Renal pelvis (tissue), 4 donors: ENCODE results near the gene RFFL. TPM values are rescaled to one million over a fixed set of nuclear protein-coding genes. Genes with fewer than 3 reads are reported as not detected.
"Not testable (repeated sequence)": the region's sequence is repeated elsewhere in the genome, so short reads cannot be mapped to it uniquely, and the experiment has no call there.

Experiments used
- DNase-seq: peaks from one replicate; pipeline ENCODE4 v3.0.0-alpha.2; 2013
- polyA plus RNA-seq, 3 donors: library from polyadenylated mRNA; unstranded; fragments of 120-200 nt; gene quantifications; one replicate each; pipeline ENCODE4 v1.2.1, GENCODE V29; 2013; ENCODE audit not compliant: insufficient read length in 3 of 3

The RFFL gene
- polyA plus RNA-seq, 3 donors: 21.7 to 25.7 (median 24.7) TPM

- no peak for DNase-seq
These were observed 12.3 kb downstream of the RFFL start for GRCh38 chr17:35051183-35051578.

GRCh38 chr17:35050170-35050569, 13.3 kb downstream of the RFFL start:
- DNase-seq: no peak

- no peak for DNase-seq
These were observed 14.7 kb downstream of the RFFL start for GRCh38 chr17:35048685-35049379.

- no peak for DNase-seq
These were observed 16.7 kb downstream of the RFFL start for GRCh38 chr17:35046740-35047283.

GRCh38 chr17:35046245-35046644, 17.3 kb downstream of the RFFL start:
- no peak for DNase-seq

GRCh38 chr17:35045458-35045979, 18.0 kb downstream of the RFFL start:
- not testable (repeated sequence) for DNase-seq

- DNase-seq: no peak
These were observed 19.3 kb downstream of the RFFL start for GRCh38 chr17:35044181-35044580.

GRCh38 chr17:35041390-35041789, 22.1 kb downstream of the RFFL start:
- no peak for DNase-seq

GRCh38 chr17:35038453-35038852, 25.1 kb downstream of the RFFL start:
- DNase-seq: no peak

GRCh38 chr17:35030780-35031179, 32.7 kb downstream of the RFFL start:
- no peak for DNase-seq

GRCh38 chr17:35028531-35029262, 34.8 kb downstream of the RFFL start:
- DNase-seq: no peak

GRCh38 chr17:35028097-35028496, 35.4 kb downstream of the RFFL start:
- not testable (repeated sequence) for DNase-seq

GRCh38 chr17:35025541-35025940, 38.0 kb downstream of the RFFL start:
- DNase-seq: no peak

- no peak for DNase-seq
These were observed 40.0 kb downstream of the RFFL start for GRCh38 chr17:35023538-35023937.

- DNase-seq: no peak
These were observed 40.9 kb downstream of the RFFL start for GRCh38 chr17:35022536-35023063.

GRCh38 chr17:35021520-35022380, 41.8 kb downstream of the RFFL start:
- no peak for DNase-seq

GRCh38 chr17:35019386-35020179, 43.9 kb downstream of the RFFL start:
- DNase-seq: no peak

GRCh38 chr17:35018814-35019213, 44.7 kb downstream of the RFFL start:
- DNase-seq: no peak

GRCh38 chr17:35017021-35017420, 46.5 kb downstream of the RFFL start:
- DNase-seq: no peak

- no peak for DNase-seq
These were observed 47.1 kb downstream of the RFFL start for GRCh38 chr17:35016369-35016768.

GRCh38 chr17:35011671-35012216, 51.8 kb downstream of the RFFL start:
- no peak for DNase-seq
